Bronchial epithelial cell (primary cell): ENCODE results near the gene SLC39A7. TPM values are rescaled to one million over a fixed set of nuclear protein-coding genes. Genes with fewer than 3 reads are reported as not detected.
"Not testable (repeated sequence)": the region's sequence is repeated elsewhere in the genome, so short reads cannot be mapped to it uniquely, and the experiment has no call there.

ENCODE experiments used
- DNase-seq: peaks from one replicate; pipeline ENCODE4 v3.0.0-alpha.2; 2010; ENCODE audit warnings: low read depth
- FAIRE-seq: peaks from 2 replicates; lab custom pipeline; 2011; peaks lifted over from hg19 to GRCh38; lab: Jason Lieb, UNC
- H3K27me3 ChIP-seq: 2 replicates; pipeline ENCODE4 v1.5.1; 2011; ENCODE audit warnings: low read length; ENCODE audit not compliant: control insufficient read depth, insufficient read depth
- H3K36me3 ChIP-seq: 2 replicates; pipeline ENCODE4 v1.5.1; 2011; ENCODE audit warnings: low read length; ENCODE audit not compliant: control insufficient read depth, insufficient read depth
- H3K4me3 ChIP-seq: 2 replicates; pipeline ENCODE4 v1.5.1; 2011; ENCODE audit warnings: mild to moderate bottlenecking, low read depth, low read length, control low read depth
- total RNA-seq: library from RNA; depleted of rRNA; stranded (reverse); fragments of >200 nt; gene quantifications from 2 replicates; pipeline ENCODE4 v1.2.1, GENCODE V29; 2014
- TF ChIP-seq, protein P1 (sequence below): IDR thresholded peaks from 2 replicates; pipeline ENCODE4 v1.5.1; 2011; ENCODE audit warnings: mild to moderate bottlenecking, moderate library complexity, low read length, control low read depth, inconsistent platforms; ENCODE audit not compliant: insufficient read depth, severe bottlenecking

The SLC39A7 gene
- total RNA-seq, 1 donor from 2014 or later: 94.0 TPM

DNA sequence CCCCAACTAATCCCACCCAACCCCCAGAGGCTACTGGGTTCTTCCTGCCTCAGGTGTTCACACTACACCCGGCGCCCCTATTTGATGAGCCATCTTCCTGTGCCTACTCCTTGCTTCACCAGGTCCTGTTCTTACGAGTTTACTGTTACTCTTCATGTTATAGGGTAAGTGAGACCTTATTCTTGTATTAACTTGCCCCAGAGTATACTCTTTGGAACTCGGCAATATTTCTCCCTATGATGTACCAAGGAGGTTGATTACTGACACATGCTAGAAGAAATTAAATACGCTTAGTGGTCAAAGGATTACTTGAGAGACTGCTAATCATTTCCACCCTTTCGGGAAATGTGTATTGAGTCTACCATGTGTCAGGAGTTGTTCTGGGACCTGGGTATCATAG lies 16.6 kb downstream of the SLC39A7 start:
- Histone ChIP-seq H3K27me3 (no peaks in the 10 kb centered on the region), H3K36me3 (no peaks in the 10 kb centered on the region), H3K4me3 (no peak overlapping the region)
- DNase-seq (peak; percentile 96), FAIRE-seq (no peak)
- TF ChIP-seq, protein P1, sequence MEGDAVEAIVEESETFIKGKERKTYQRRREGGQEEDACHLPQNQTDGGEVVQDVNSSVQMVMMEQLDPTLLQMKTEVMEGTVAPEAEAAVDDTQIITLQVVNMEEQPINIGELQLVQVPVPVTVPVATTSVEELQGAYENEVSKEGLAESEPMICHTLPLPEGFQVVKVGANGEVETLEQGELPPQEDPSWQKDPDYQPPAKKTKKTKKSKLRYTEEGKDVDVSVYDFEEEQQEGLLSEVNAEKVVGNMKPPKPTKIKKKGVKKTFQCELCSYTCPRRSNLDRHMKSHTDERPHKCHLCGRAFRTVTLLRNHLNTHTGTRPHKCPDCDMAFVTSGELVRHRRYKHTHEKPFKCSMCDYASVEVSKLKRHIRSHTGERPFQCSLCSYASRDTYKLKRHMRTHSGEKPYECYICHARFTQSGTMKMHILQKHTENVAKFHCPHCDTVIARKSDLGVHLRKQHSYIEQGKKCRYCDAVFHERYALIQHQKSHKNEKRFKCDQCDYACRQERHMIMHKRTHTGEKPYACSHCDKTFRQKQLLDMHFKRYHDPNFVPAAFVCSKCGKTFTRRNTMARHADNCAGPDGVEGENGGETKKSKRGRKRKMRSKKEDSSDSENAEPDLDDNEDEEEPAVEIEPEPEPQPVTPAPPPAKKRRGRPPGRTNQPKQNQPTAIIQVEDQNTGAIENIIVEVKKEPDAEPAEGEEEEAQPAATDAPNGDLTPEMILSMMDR: no peak

DNA sequence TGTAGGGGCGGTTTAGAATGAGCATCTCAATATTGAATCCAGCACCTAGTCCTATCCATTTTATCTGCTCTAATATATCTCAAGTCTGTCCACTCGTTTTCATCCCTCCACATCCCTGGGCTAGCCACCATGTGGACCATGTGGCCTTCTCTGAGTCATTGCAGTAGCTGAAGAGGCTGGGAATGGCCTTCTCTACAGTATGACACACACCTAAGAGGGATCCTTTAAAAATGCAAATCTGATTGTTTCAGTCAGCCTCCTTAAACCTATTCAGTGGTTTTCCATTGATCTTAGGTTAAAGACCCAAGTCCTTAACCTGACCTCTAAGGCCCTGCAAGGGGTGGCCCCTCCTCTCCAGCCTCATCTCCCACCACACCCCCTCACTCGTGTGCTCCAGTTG lies 17.0 kb downstream of the SLC39A7 start:
- H3K27me3 ChIP-seq: no peaks in the 10 kb centered on the region
- TF ChIP-seq, protein P1: no peak
- no peaks in the 10 kb centered on the region for H3K36me3 ChIP-seq
- FAIRE-seq: peak; percentile 70
- DNase-seq: peak; percentile 82
- H3K4me3 ChIP-seq: no peak overlapping the region

DNA sequence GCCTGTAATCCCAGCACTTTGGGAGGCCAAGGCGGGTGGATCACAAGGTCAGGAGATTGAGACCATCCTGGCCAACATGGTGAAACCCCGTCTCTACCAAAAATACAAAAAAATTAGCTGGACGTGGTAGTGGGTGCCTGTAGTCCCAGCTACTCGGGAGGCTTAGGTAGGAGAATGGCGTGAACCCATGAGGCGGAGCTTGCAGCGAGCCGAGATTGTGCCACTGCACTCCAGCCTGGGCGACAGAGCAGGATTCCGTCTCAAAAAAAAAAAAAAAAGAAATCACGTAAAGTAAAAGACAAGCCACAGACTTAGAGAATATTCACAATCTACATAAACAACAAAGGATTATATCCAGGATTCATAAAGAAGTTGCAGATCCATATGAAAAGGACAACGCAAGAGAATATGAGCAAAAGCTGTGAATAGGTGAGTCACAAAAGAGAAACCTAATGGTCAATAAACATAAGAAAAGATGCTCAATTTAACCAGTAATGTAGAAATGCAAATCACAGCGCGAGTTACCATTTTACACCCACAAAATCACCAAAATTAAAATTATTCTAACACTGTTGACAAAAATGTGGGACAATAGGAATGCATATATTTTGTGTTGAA lies 25.9 kb downstream of the SLC39A7 start:
- not testable (repeated sequence) for DNase-seq, FAIRE-seq, H3K4me3 ChIP-seq, H3K36me3 ChIP-seq, H3K27me3 ChIP-seq

DNA sequence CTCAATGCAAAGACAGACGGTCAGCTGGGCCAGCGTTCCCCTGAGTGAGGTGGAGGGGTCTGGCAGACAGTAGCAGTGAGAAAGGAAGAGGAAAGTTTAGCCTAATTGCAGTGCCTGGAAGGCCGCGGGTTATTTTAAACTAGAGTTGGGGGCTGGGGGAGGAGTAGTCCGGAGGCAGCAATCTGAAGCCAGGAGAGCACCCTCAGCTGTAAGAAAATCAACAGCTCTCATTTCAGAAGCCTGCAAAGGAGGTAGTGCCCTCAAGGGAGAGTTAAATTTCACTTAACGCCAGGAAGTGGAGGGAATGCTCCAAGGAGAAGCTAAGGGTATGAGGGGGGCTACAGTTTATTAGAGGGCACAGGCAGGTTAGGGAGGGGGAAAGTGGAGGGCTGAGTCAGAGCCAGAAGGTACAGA lies 34.6 kb downstream of the SLC39A7 start:
- H3K4me3 ChIP-seq: no peak overlapping the region
- no peak for FAIRE-seq
- peaks cover 4% of the 10 kb centered on the region for H3K27me3 ChIP-seq
- TF ChIP-seq, protein P1: no peak
- DNase-seq: no peak
- no peaks in the 10 kb centered on the region for H3K36me3 ChIP-seq

DNA sequence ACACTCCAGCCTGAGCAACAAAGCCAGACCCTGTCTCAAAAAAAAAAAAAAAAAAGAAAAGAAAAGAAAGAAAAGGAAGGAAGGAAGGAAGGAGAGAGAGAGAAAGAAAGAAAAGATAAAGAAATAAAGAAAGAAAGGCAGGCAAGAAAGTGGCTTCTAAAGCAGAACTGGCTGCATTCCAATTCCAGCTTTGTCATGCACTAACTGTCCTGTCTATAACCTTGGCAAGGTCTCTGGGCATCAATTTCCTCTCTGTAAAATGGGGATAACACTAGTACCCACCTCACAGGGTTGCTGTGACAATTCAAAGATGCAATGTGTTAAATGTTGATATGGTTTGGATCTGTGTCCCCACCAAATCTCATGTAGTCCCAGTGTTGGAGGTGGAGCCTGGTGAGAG lies 35.7 kb downstream of the SLC39A7 start:
- peaks cover 6% of the 10 kb centered on the region for H3K27me3 ChIP-seq
- FAIRE-seq (no peak), DNase-seq (no peak)
- H3K36me3 ChIP-seq: no peaks in the 10 kb centered on the region
- TF ChIP-seq, protein P1: no peak
- H3K4me3 ChIP-seq: no peak overlapping the region

DNA sequence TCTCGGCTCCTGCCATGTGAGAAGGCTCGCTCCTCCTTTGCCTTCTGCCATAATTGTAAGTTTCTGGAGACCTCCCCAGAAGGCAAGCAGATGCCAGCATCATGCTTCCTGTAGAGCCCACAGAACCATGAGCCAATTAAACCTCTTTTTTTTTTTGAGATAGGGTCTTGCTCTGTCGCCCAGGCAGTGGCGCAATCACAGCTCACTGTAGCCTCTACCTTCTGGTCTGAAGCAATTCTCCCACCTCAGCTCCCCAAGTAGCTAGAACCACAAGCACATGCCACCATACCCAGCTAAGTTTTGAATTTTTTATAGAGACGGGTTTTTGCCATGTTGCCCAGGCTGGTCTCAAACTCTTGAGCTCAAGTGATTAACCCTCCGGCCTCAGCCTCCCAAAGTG lies 36.2 kb downstream of the SLC39A7 start:
- Histone ChIP-seq H3K27me3 (peaks cover 6% of the 10 kb centered on the region), H3K36me3 (no peaks in the 10 kb centered on the region), H3K4me3 (no peak overlapping the region)
- TF ChIP-seq, protein P1: no peak
- DNase-seq: no peak
- no peak for FAIRE-seq
